HEK293T (cell line): ENCODE data around the gene FAM168A.

Experiments
- ARNT ChIP-seq: fragments of 450-650 bp; IDR thresholded peaks from 2 replicates; pipeline ENCODE4 v1.6.1; 2017; ENCODE audit warnings: mild to moderate bottlenecking
- ELF4 ChIP-seq: fragments of 450-650 bp; IDR thresholded peaks from 2 replicates; pipeline ENCODE4 v1.6.1; 2017; ENCODE audit warnings: antibody characterized with exemption
- FOXA1 ChIP-seq: fragments of 450-650 bp; IDR thresholded peaks from 2 replicates; pipeline ENCODE4 v1.6.1; 2016; ENCODE audit warnings: mild to moderate bottlenecking
- FOXK2 ChIP-seq: fragments of 450-650 bp; IDR thresholded peaks from 2 replicates; pipeline ENCODE4 v1.6.1; 2016; ENCODE audit warnings: mild to moderate bottlenecking
- L3MBTL2 ChIP-seq: fragments of 450-650 bp; conservative IDR thresholded peaks from 2 replicates; pipeline ENCODE4 v1.6.1; 2016; ENCODE audit warnings: mild to moderate bottlenecking
- SP1 ChIP-seq: fragments of 450-650 bp; IDR thresholded peaks from 2 replicates; pipeline ENCODE4 v1.6.1; 2017
- SUZ12 ChIP-seq: fragments of 450-650 bp; IDR thresholded peaks from 2 replicates; pipeline ENCODE4 v1.6.1; 2016; ENCODE audit warnings: mild to moderate bottlenecking
- TARDBP ChIP-seq: fragments of 450-650 bp; IDR thresholded peaks from 2 replicates; pipeline ENCODE4 v1.6.1; 2016
- ZNF384 ChIP-seq: fragments of 450-650 bp; IDR thresholded peaks from 2 replicates; pipeline ENCODE4 v1.6.1; 2016

GRCh38 chr11:73446766-73447165, 151.1 kb downstream of the FAM168A start:
- no peak for TF ChIP-seq SUZ12
- no peak for TF ChIP-seq ARNT
- no peak for TF ChIP-seq ZNF384
- TF ChIP-seq ELF4 = no peak
- TF ChIP-seq L3MBTL2 = no peak
- no peak for TF ChIP-seq FOXA1
- no peak for TF ChIP-seq FOXK2
- TF ChIP-seq SP1 = no peak
- no peak for TF ChIP-seq TARDBP
